HG03565 (cell line): Measurements from ENCODE around the gene RACGAP1.
"Not testable (repeated sequence)": the region's sequence is repeated elsewhere in the genome, so short reads cannot be mapped to it uniquely, and the experiment has no call there.

Experiments
- ATAC-seq: cut with Tn5 transposase; IDR thresholded peaks from one replicate; pipeline ENCODE4 v1.9.1; 2021; ENCODE audit warnings: mild to moderate bottlenecking, moderate library complexity; ENCODE audit not compliant: unreplicated experiment

Gene RACGAP1

GRCh38 chr12:50032515-50032853 is 7.2 kb upstream of the RACGAP1 start:
- no peak for ATAC-seq

GRCh38 chr12:50030449-50030848 is 5.2 kb upstream of the RACGAP1 start:
- not testable (repeated sequence) for ATAC-seq

GRCh38 chr12:50026691-50027090 is 1.4 kb upstream of the RACGAP1 start:
- ATAC-seq: no peak

- no peak for ATAC-seq
These were observed 498 bp downstream of the RACGAP1 start for GRCh38 chr12:50024805-50025186.

GRCh38 chr12:50024227-50024626 is 1.1 kb downstream of the RACGAP1 start:
- ATAC-seq: no peak

GRCh38 chr12:50022903-50023302 is 2.4 kb downstream of the RACGAP1 start:
- ATAC-seq: no peak

- ATAC-seq: no peak
These were observed 4.3 kb downstream of the RACGAP1 start for GRCh38 chr12:50021031-50021430.

GRCh38 chr12:50019524-50019923 is 5.8 kb downstream of the RACGAP1 start:
- no peak for ATAC-seq

GRCh38 chr12:50018968-50019367 is 6.3 kb downstream of the RACGAP1 start:
- ATAC-seq: no peak

- ATAC-seq: no peak
These were observed 7.1 kb downstream of the RACGAP1 start for GRCh38 chr12:50018154-50018553.

GRCh38 chr12:50017641-50018040 is 7.7 kb downstream of the RACGAP1 start:
- no peak for ATAC-seq

- no peak for ATAC-seq
These were observed 8.5 kb downstream of the RACGAP1 start for GRCh38 chr12:50016501-50017475.

GRCh38 chr12:50014342-50014741 is 11.0 kb downstream of the RACGAP1 start:
- ATAC-seq: no peak

- ATAC-seq: no peak
These were observed 11.7 kb downstream of the RACGAP1 start for GRCh38 chr12:50013361-50014147.

- ATAC-seq: no peak
These were observed 18.4 kb downstream of the RACGAP1 start for GRCh38 chr12:50006754-50007442.

GRCh38 chr12:50006280-50006679 is 19.0 kb downstream of the RACGAP1 start:
- ATAC-seq: no peak

- ATAC-seq: no peak
These were observed 20.1 kb downstream of the RACGAP1 start for GRCh38 chr12:50005175-50005574.

- ATAC-seq: no peak
These were observed 20.6 kb downstream of the RACGAP1 start for GRCh38 chr12:50004696-50005095.

GRCh38 chr12:50003595-50003994 is 21.7 kb downstream of the RACGAP1 start:
- no peak for ATAC-seq

- ATAC-seq: no peak
These were observed 26.8 kb downstream of the RACGAP1 start for GRCh38 chr12:49998453-49998852.

GRCh38 chr12:49990273-49990672 is 35.0 kb downstream of the RACGAP1 start:
- no peak for ATAC-seq
